ENCODE measurements around the gene F2R. TPM values are rescaled to one million over a fixed set of nuclear protein-coding genes. Genes with fewer than 3 reads are reported as not detected.

F2R gene
- total RNA-seq, 1 donor from 2014 or later, result 41.4 TPM

- no peak for TF ChIP-seq CTCF (conservative IDR thresholded peaks at IDR 0.05; ENCODE audit: low read depth, low read length)
- DNase-seq (ENCODE audit: low read depth), result no peak
- H3K4me3 ChIP-seq (ENCODE audit: low read depth, low read length), result no peak overlapping the region
Measured at GRCh38 chr5:76690037-76690679, 25.8 kb upstream of the F2R start.

- no peak for DNase-seq (ENCODE audit: low read depth)
- TF ChIP-seq CTCF (conservative IDR thresholded peaks at IDR 0.05; ENCODE audit: low read depth, low read length), result no peak
- no peak overlapping the region for H3K4me3 ChIP-seq (ENCODE audit: low read depth, low read length)
Measured at GRCh38 chr5:76690704-76691466, 25.0 kb upstream of the F2R start.

- H3K4me3 ChIP-seq (ENCODE audit: low read depth, low read length), result no peak overlapping the region
- DNase-seq (ENCODE audit: low read depth), result no peak
- no peak for TF ChIP-seq CTCF (conservative IDR thresholded peaks at IDR 0.05; ENCODE audit: low read depth, low read length)
Measured at GRCh38 chr5:76691467-76692273, 24.3 kb upstream of the F2R start.

GRCh38 chr5:76692274-76692540 lies 23.7 kb upstream of the F2R start:
- no peak for DNase-seq (ENCODE audit: low read depth)
- no peak overlapping the region for H3K4me3 ChIP-seq (ENCODE audit: low read depth, low read length)
- TF ChIP-seq CTCF (conservative IDR thresholded peaks at IDR 0.05; ENCODE audit: low read depth, low read length), result no peak

- TF ChIP-seq CTCF (conservative IDR thresholded peaks at IDR 0.05; ENCODE audit: low read depth, low read length), result no peak
- DNase-seq (ENCODE audit: low read depth), result no peak
- no peak overlapping the region for H3K4me3 ChIP-seq (ENCODE audit: low read depth, low read length)
Measured at GRCh38 chr5:76692651-76693050, 23.3 kb upstream of the F2R start.

GRCh38 chr5:76693141-76693540 lies 22.8 kb upstream of the F2R start:
- DNase-seq (ENCODE audit: low read depth), result no peak
- no peak for TF ChIP-seq CTCF (conservative IDR thresholded peaks at IDR 0.05; ENCODE audit: low read depth, low read length)
- H3K4me3 ChIP-seq (ENCODE audit: low read depth, low read length), result no peak overlapping the region
